ENCODE data around the gene RPTOR.
"Not testable (repeated sequence)": the region's sequence is repeated elsewhere in the genome, so short reads cannot be mapped to it uniquely, and the experiment has no call there.

The RPTOR gene

GRCh38 chr17:80696456-80696855 lies 151.8 kb downstream of the RPTOR start:
- DNase-seq = no peak

- no peak for DNase-seq
Observed at GRCh38 chr17:80696964-80697363, 152.3 kb downstream of the RPTOR start.

- no peak for DNase-seq
Observed at GRCh38 chr17:80698297-80698696, 153.7 kb downstream of the RPTOR start.

- not testable (repeated sequence) for DNase-seq
Observed at GRCh38 chr17:80699205-80699604, 154.6 kb downstream of the RPTOR start.

- no peak for DNase-seq
Observed at GRCh38 chr17:80701730-80702129, 157.1 kb downstream of the RPTOR start.

GRCh38 chr17:80702315-80703141 lies 157.9 kb downstream of the RPTOR start:
- no peak for DNase-seq

- DNase-seq = no peak
Observed at GRCh38 chr17:80703142-80703478, 158.5 kb downstream of the RPTOR start.

- no peak for DNase-seq
Observed at GRCh38 chr17:80704381-80704819, 159.8 kb downstream of the RPTOR start.

GRCh38 chr17:80704894-80705293 lies 160.3 kb downstream of the RPTOR start:
- no peak for DNase-seq

- no peak for DNase-seq
Observed at GRCh38 chr17:80705988-80706387, 161.3 kb downstream of the RPTOR start.

- DNase-seq = no peak
Observed at GRCh38 chr17:80706463-80706867, 161.8 kb downstream of the RPTOR start.

GRCh38 chr17:80708480-80708879 lies 163.8 kb downstream of the RPTOR start:
- DNase-seq = no peak

GRCh38 chr17:80709090-80709695 lies 164.6 kb downstream of the RPTOR start:
- no peak for DNase-seq

GRCh38 chr17:80710714-80711302 lies 166.2 kb downstream of the RPTOR start:
- DNase-seq = no peak

- DNase-seq = no peak
Observed at GRCh38 chr17:80712089-80712488, 167.5 kb downstream of the RPTOR start.

GRCh38 chr17:80712606-80713005 lies 168.0 kb downstream of the RPTOR start:
- DNase-seq = no peak

- DNase-seq = no peak
Observed at GRCh38 chr17:80716986-80717719, 172.5 kb downstream of the RPTOR start.

GRCh38 chr17:80717720-80718083 lies 173.1 kb downstream of the RPTOR start:
- no peak for DNase-seq

- no peak for DNase-seq
Observed at GRCh38 chr17:80718428-80718827, 173.8 kb downstream of the RPTOR start.

- no peak for DNase-seq
Observed at GRCh38 chr17:80719449-80719848, 174.8 kb downstream of the RPTOR start.

- no peak for DNase-seq
Observed at GRCh38 chr17:80720610-80721577, 176.3 kb downstream of the RPTOR start.

GRCh38 chr17:80722661-80723060 lies 178.0 kb downstream of the RPTOR start:
- no peak for DNase-seq
